ENCODE results near the gene SEC14L6. TPM values are rescaled to one million over a fixed set of nuclear protein-coding genes. Genes with fewer than 3 reads are reported as not detected.

Gene SEC14L6
- total RNA-seq, 1 experiment from 2014 or later, result not detected

- Histone ChIP-seq H3K36me3 (no peaks in the 10 kb centered on the region), H3K4me3 (no peak overlapping the region), H3K9me3 (no peaks in the 10 kb centered on the region), H3K27me3 (no peaks in the 10 kb centered on the region)
- no peak for DNase-seq
These were observed 54.4 kb downstream of the SEC14L6 start for GRCh38 chr22:30492144-30492543.

GRCh38 chr22:30491381-30491780 is 55.2 kb downstream of the SEC14L6 start:
- no peak for DNase-seq
- Histone ChIP-seq H3K4me3 (no peak overlapping the region), H3K27me3 (no peaks in the 10 kb centered on the region), H3K36me3 (no peaks in the 10 kb centered on the region), H3K9me3 (no peaks in the 10 kb centered on the region)

GRCh38 chr22:30490399-30490798 is 56.1 kb downstream of the SEC14L6 start:
- Histone ChIP-seq H3K9me3 (no peaks in the 10 kb centered on the region), H3K36me3 (no peaks in the 10 kb centered on the region), H3K27me3 (no peaks in the 10 kb centered on the region), H3K4me3 (no peak overlapping the region)
- DNase-seq, result no peak

GRCh38 chr22:30488121-30488520 is 58.4 kb downstream of the SEC14L6 start:
- Histone ChIP-seq H3K27me3 (no peaks in the 10 kb centered on the region), H3K4me3 (no peak overlapping the region), H3K9me3 (no peaks in the 10 kb centered on the region), H3K36me3 (no peaks in the 10 kb centered on the region)
- DNase-seq, result no peak

DNA sequence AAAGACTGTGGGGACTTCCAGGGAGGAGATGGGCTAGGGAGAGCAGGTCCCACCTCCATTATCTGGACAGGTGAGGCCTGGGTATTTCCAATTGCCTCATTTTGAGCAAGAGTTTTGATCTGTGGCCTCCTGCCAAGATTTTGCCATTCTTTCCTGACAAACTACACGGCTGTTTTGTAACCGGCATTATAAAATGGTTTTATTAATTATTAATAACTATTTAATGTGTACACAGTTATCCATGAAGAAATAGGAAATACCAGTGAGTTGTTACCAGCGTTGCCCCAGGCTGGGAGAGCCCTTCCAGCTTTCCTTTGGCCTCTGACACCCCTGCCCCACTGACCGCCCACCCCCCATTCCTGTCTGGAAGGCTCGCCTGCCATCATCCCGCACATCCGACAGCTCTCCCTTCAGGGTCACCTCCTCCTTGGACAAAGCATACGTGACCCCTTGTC is 59.9 kb downstream of the SEC14L6 start:
- no peak overlapping the region for H3K4me3 ChIP-seq
- H3K36me3 ChIP-seq, result no peaks in the 10 kb centered on the region
- H3K9me3 ChIP-seq, result no peaks in the 10 kb centered on the region
- H3K27me3 ChIP-seq, result no peaks in the 10 kb centered on the region
- no peak for DNase-seq

- Histone ChIP-seq H3K27me3 (no peaks in the 10 kb centered on the region), H3K9me3 (no peaks in the 10 kb centered on the region)
- no peak for DNase-seq
These were observed 60.4 kb downstream of the SEC14L6 start for GRCh38 chr22:30486118-30486517.

DNA sequence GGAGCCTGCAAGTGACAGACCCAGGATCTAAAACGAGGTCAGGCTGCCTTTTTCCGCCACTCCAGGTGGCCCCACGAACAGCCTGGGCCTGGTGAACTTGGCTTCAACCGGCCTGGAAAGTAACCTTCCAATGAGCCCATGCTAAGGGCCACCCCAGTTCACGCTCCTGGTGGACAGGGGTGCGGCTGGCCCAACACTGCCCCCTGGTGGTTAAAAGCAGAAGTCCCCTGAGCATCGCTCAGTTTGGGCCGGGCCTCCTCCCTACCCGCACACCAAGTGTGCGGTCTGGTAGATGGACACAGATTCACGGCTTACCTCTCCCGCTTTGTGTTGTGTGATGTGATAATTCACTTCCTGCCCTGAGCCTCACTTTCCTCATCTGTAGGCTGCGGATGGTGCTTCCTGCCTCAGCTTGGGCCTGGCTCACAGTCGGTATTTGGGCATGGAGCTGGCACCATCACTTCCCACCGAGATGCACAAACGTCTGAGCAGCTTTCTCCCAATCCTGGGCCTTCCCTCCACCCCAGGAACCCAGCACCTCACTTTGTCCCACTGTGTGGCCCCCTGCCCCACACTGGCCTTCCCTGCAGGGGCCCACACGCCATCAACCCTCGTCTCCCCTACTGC is 61.1 kb downstream of the SEC14L6 start:
- no peak overlapping the region for H3K4me3 ChIP-seq
- peak; percentile 60 for DNase-seq
- H3K9me3 ChIP-seq, result no peaks in the 10 kb centered on the region
- H3K27me3 ChIP-seq, result no peaks in the 10 kb centered on the region
- H3K36me3 ChIP-seq, result no peaks in the 10 kb centered on the region

More at GRCh38 chr22:30486118-30486517, 60.4 kb downstream of the SEC14L6 start:
- Histone ChIP-seq H3K4me3 (no peak overlapping the region), H3K36me3 (no peaks in the 10 kb centered on the region)

- no peaks in the 10 kb centered on the region for H3K27me3 ChIP-seq
- no peak for DNase-seq
These were observed 63.4 kb downstream of the SEC14L6 start for GRCh38 chr22:30483169-30483568.

DNA sequence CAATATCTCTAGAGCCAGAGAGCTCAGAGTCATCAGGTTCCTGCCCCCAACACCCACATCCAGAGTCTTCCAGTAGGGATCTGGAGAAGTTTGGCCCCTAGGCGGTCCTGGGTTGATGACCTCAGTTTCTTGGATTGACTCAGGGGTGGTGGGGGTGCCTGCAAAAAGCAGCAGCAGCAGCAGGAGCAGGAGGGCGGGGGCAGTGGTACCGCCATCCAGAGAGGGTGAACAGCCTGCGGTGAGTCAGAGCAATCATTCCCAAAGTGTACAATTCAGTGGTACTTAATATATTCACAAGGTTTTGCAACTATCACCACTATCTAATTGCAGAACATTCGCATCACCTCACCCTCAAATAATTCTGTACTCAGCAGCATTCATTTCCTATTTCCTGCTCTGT is 64.8 kb downstream of the SEC14L6 start:
- H3K4me3 ChIP-seq, result no peak overlapping the region
- H3K9me3 ChIP-seq, result no peaks in the 10 kb centered on the region
- peak; percentile 95 for DNase-seq
- no peaks in the 10 kb centered on the region for H3K27me3 ChIP-seq
- no peaks in the 10 kb centered on the region for H3K36me3 ChIP-seq

More at GRCh38 chr22:30483169-30483568, 63.4 kb downstream of the SEC14L6 start:
- H3K36me3 ChIP-seq, result no peaks in the 10 kb centered on the region
- no peak overlapping the region for H3K4me3 ChIP-seq
- H3K9me3 ChIP-seq, result no peaks in the 10 kb centered on the region

GRCh38 chr22:30479981-30480380 is 66.6 kb downstream of the SEC14L6 start:
- no peaks in the 10 kb centered on the region for H3K9me3 ChIP-seq
- H3K27me3 ChIP-seq, result no peaks in the 10 kb centered on the region
- H3K4me3 ChIP-seq, result no peak overlapping the region
- H3K36me3 ChIP-seq, result no peaks in the 10 kb centered on the region
- no peak for DNase-seq

- DNase-seq, result no peak
- no peaks in the 10 kb centered on the region for H3K36me3 ChIP-seq
- H3K27me3 ChIP-seq, result no peaks in the 10 kb centered on the region
- H3K9me3 ChIP-seq, result no peaks in the 10 kb centered on the region
- no peak overlapping the region for H3K4me3 ChIP-seq
These were observed 71.7 kb downstream of the SEC14L6 start for GRCh38 chr22:30474683-30475424.

GRCh38 chr22:30474121-30474520 is 72.4 kb downstream of the SEC14L6 start:
- H3K9me3 ChIP-seq, result no peaks in the 10 kb centered on the region
- H3K36me3 ChIP-seq, result no peaks in the 10 kb centered on the region
- no peaks in the 10 kb centered on the region for H3K27me3 ChIP-seq
- DNase-seq, result no peak
- no peak overlapping the region for H3K4me3 ChIP-seq

DNA sequence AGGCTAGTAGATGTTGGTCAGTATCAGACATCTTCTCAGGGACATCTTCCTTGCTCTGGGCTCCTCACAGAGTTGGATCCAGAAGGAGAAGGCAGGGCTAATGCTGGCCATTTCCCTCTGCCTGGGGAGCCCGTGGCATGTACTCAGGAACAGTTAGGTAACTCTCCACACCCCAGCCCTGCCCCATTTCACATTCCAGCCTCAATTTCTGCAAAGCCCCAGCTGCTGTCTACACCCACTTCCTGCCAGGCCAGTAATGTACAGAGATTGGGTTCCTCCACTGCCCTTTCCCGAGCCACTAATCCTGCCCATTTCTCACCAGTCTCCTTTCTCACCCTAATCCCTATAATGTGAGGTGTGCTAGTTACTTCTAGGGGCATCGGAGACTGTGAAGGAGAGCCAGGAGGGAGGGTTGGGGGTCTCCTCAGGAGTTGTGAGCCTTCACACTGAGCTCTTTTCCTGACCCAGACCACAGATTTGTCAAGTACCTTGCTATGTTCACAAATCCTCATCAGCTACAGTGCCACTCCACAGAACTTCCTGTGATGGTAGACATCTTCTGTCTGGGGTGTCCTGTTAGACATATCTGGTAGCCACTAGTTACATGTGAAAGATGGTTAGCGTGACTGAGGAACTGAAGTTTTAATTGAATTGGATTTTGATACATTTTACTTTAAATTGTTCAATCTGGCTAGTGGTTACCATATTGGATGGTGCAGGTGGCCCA is 73.4 kb downstream of the SEC14L6 start:
- no peaks in the 10 kb centered on the region for H3K27me3 ChIP-seq
- no peak overlapping the region for H3K4me3 ChIP-seq

More for the DNA sequence above, 73.4 kb downstream of the SEC14L6 start:
- Histone ChIP-seq H3K36me3 (no peaks in the 10 kb centered on the region), H3K9me3 (no peaks in the 10 kb centered on the region)
- no peak for DNase-seq

Other genes with a start within 250 kb of the SEC14L6 start
- gene TBC1D10A, start 219.8 kb downstream of the SEC14L6 start, total RNA-seq (2014; rRNA removed; shearing (Covaris generic); ENCODE audit: low replicate concordance), result 17.5 and 25.7 TPM in 2 replicates
- gene SF3A1, start 189.8 kb downstream of the SEC14L6 start, total RNA-seq (2014; rRNA removed; shearing (Covaris generic); ENCODE audit: low replicate concordance), result 6.9 and 19.5 TPM in 2 replicates
- gene CCDC157, start 189.7 kb downstream of the SEC14L6 start, total RNA-seq (2014; rRNA removed; shearing (Covaris generic); ENCODE audit: low replicate concordance), result 1.0 and 2.6 TPM in 2 replicates
- 26.9 and 29.6 TPM in 2 replicates for gene RNF215, start 159.3 kb downstream of the SEC14L6 start, total RNA-seq (2014; rRNA removed; shearing (Covaris generic); ENCODE audit: low replicate concordance)
- 16.3 and 30.2 TPM in 2 replicates for gene SEC14L2, start 149.7 kb downstream of the SEC14L6 start, total RNA-seq (2014; rRNA removed; shearing (Covaris generic); ENCODE audit: low replicate concordance)
- 25.3 and 35.5 TPM in 2 replicates for gene MTFP1, start 121.0 kb downstream of the SEC14L6 start, total RNA-seq (2014; rRNA removed; shearing (Covaris generic); ENCODE audit: low replicate concordance)
- not detected in 2 replicates for gene SEC14L3, start 74.7 kb downstream of the SEC14L6 start, total RNA-seq (2014; rRNA removed; shearing (Covaris generic); ENCODE audit: low replicate concordance)
- 1.6 and 4.9 TPM in 2 replicates for gene SEC14L4, start 41.0 kb downstream of the SEC14L6 start, total RNA-seq (2014; rRNA removed; shearing (Covaris generic); ENCODE audit: low replicate concordance)
- not detected in 2 replicates for gene GAL3ST1, start 27.9 kb upstream of the SEC14L6 start, total RNA-seq (2014; rRNA removed; shearing (Covaris generic); ENCODE audit: low replicate concordance)
- gene PES1, start 45.2 kb upstream of the SEC14L6 start, total RNA-seq (2014; rRNA removed; shearing (Covaris generic); ENCODE audit: low replicate concordance), result 150 and 165 TPM in 2 replicates
- 1.2 TPM in 1 of 2 replicates, not detected in the other for gene TCN2, start 60.4 kb upstream of the SEC14L6 start, total RNA-seq (2014; rRNA removed; shearing (Covaris generic); ENCODE audit: low replicate concordance)
- 11.3 and 12.5 TPM in 2 replicates for gene SLC35E4, start 89.0 kb upstream of the SEC14L6 start, total RNA-seq (2014; rRNA removed; shearing (Covaris generic); ENCODE audit: low replicate concordance)
- 1.2 and 2.7 TPM in 2 replicates for gene DUSP18, start 121.1 kb upstream of the SEC14L6 start, total RNA-seq (2014; rRNA removed; shearing (Covaris generic); ENCODE audit: low replicate concordance)
- gene OSBP2, start 148.1 kb upstream of the SEC14L6 start, total RNA-seq (2014; rRNA removed; shearing (Covaris generic); ENCODE audit: low replicate concordance), result 2.4 and 9.3 TPM in 2 replicates

Measured in MG63 (cell line).